Skeletal muscle tissue (tissue), 4 donors: Measurements from ENCODE around the gene FGD2. TPM values are rescaled to one million over a fixed set of nuclear protein-coding genes. Genes with fewer than 3 reads are reported as not detected.
A peak's percentile ranks its signal among the peaks of the same experiment; 100 is the strongest.

Source experiments
- H3K27ac ChIP-seq: one replicate; pipeline ENCODE4 v1.7.0; 2013; ENCODE audit warnings: mild to moderate bottlenecking, low read depth, low read length, inconsistent platforms
- H3K27me3 ChIP-seq, 3 donors: one replicate each; pipeline ENCODE4 v1.7.0; 2013; ENCODE audit warnings: low read length in 3 of 3; ENCODE audit not compliant: control insufficient read depth in 3 of 3, insufficient read depth in 3 of 3
- H3K36me3 ChIP-seq, 3 donors: one replicate each; pipeline ENCODE4 v1.7.0; 2013; ENCODE audit warnings: low read length in 3 of 3; ENCODE audit not compliant: control insufficient read depth in 3 of 3, insufficient read depth in 3 of 3
- H3K4me1 ChIP-seq, 3 donors: one replicate each; pipeline ENCODE4 v1.7.0; 2013; ENCODE audit warnings: low read length in 3 of 3, mild to moderate bottlenecking in 3 of 3; ENCODE audit not compliant: control insufficient read depth in 3 of 3, insufficient read depth in 3 of 3
- H3K4me3 ChIP-seq, 3 donors: one replicate each; pipeline ENCODE4 v1.7.0; 2013; ENCODE audit warnings: low read length in 3 of 3
- H3K9ac ChIP-seq, 3 donors: one replicate each; pipeline ENCODE4 v1.7.0; 2013; ENCODE audit warnings: low read length in 3 of 3, mild to moderate bottlenecking in 3 of 3, moderate library complexity in 2 of 3, low read depth in 1 of 3
- H3K9me3 ChIP-seq, 3 donors: one replicate each; pipeline ENCODE4 v1.7.0; 2013; ENCODE audit warnings: low read length in 3 of 3; ENCODE audit not compliant: control insufficient read depth in 3 of 3
- total RNA-seq: library from RNA; depleted of rRNA; stranded (reverse); fragments of >200 nt; gene quantifications from one replicate; pipeline ENCODE4 v1.2.3, GENCODE V29; 2014
- donor health status: Osteomylitis.

Gene FGD2
- total RNA-seq, 1 donor from 2014 or later, result 7.3 TPM

- H3K36me3 ChIP-seq, result peaks cover 9 to 17% (median 12%) of the 10 kb centered on the region in 3 donors
- H3K4me1 ChIP-seq, result peaks cover 7 to 21% (median 9%) of the 10 kb centered on the region in 3 donors
- no peaks in the 10 kb centered on the region for H3K27me3 ChIP-seq
- no peaks in the 10 kb centered on the region for H3K9me3 ChIP-seq
- no peak overlapping the region for H3K27ac ChIP-seq
- H3K9ac ChIP-seq, result no peak overlapping the region
- no peak overlapping the region for H3K4me3 ChIP-seq
Observed at GRCh38 chr6:36963451-36964290, 41.8 kb upstream of the FGD2 start.

- Histone ChIP-seq H3K27ac (no peak overlapping the region), H3K27me3 (no peaks in the 10 kb centered on the region), H3K9ac (no peak overlapping the region), H3K4me1 (peaks cover 7 to 24% (median 9%) of the 10 kb centered on the region in 3 donors), H3K9me3 (no peaks in the 10 kb centered on the region), H3K36me3 (peaks cover 16 to 23% (median 19%) of the 10 kb centered on the region in 3 donors), H3K4me3 (no peak overlapping the region)
Observed at GRCh38 chr6:36964349-36964748, 41.1 kb upstream of the FGD2 start.

DNA sequence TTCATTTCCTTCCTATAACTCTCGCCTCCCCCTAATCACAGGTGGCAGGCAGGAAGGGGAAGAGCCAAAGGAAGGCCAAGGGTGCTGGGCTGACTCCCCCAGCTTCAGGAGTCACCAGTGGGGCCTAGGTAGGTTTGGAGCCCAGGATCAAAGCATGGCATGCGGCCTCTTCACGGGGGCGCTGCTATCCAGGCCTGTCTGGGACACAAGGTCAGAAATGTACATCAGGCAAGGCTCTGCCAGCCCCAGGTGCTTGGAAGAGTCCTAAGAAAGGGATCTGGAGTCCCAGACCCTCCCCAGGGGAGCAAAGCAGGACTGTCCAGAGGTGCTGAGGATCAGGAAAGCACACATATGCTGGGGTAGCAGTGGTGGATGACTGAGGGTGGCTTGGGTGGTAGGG is 40.5 kb upstream of the FGD2 start:
- Histone ChIP-seq H3K9ac (no peak overlapping the region), H3K9me3 (no peaks in the 10 kb centered on the region), H3K36me3 (peaks cover 22 to 29% (median 25%) of the 10 kb centered on the region in 3 donors), H3K27ac (no peak overlapping the region), H3K4me3 (no peak overlapping the region), H3K4me1 (peaks cover 7 to 28% (median 9%) of the 10 kb centered on the region in 3 donors), H3K27me3 (no peaks in the 10 kb centered on the region)

DNA sequence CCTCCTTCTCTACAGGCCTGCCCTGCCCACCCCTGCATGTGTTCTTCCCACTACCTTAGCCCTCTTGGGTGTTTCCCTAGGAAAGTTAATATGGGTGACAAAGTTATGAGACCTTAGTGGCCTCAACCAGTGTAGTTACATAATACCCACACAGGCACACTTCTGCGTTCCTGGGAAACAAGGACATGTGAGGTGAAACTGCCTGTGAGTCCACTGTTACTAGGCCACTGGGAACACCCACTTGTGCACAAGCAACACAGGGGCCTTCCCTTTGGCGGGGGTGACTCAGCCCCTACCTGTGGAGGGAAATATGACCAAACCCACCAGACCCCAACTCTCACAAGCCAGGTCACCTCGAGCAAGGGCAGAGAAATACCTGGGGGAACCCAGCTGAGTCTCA is 38.2 kb upstream of the FGD2 start:
- H3K4me1 ChIP-seq, result peaks cover 7 to 30% (median 9%) of the 10 kb centered on the region in 3 donors
- no peak overlapping the region for H3K4me3 ChIP-seq
- no peaks in the 10 kb centered on the region for H3K27me3 ChIP-seq
- no peak overlapping the region for H3K27ac ChIP-seq
- peaks cover 45 to 53% (median 46%) of the 10 kb centered on the region in 3 donors for H3K36me3 ChIP-seq
- H3K9ac ChIP-seq, result peak overlapping the region in 2 of 3 donors; percentile 57 to 66
- no peaks in the 10 kb centered on the region for H3K9me3 ChIP-seq

DNA sequence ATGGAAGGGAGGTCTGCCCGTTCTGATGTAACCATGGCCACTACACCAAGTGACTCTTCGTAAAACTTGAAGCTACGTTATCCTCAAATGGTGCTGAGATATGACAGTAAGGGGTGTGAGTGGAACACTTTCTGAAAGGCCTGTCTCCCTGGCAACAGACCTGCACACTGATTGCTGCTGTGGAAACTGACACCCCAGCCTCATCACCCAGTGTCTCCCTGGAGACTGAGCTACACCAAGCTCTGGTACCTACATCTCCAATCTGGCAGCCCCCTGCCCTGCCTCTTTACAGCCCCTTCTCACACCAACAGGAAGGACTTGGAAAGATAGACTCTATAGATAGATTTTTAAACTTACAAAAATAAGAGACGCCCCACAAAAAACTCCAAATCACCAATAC is 37.7 kb upstream of the FGD2 start:
- Histone ChIP-seq H3K4me3 (no peak overlapping the region), H3K27me3 (no peaks in the 10 kb centered on the region), H3K36me3 (peaks cover 50 to 57% (median 51%) of the 10 kb centered on the region in 3 donors), H3K4me1 (peaks cover 7 to 30% (median 9%) of the 10 kb centered on the region in 3 donors), H3K9ac (peak overlapping the region in 2 of 3 donors; percentile 12 to 57), H3K9me3 (no peaks in the 10 kb centered on the region), H3K27ac (no peak overlapping the region)

DNA sequence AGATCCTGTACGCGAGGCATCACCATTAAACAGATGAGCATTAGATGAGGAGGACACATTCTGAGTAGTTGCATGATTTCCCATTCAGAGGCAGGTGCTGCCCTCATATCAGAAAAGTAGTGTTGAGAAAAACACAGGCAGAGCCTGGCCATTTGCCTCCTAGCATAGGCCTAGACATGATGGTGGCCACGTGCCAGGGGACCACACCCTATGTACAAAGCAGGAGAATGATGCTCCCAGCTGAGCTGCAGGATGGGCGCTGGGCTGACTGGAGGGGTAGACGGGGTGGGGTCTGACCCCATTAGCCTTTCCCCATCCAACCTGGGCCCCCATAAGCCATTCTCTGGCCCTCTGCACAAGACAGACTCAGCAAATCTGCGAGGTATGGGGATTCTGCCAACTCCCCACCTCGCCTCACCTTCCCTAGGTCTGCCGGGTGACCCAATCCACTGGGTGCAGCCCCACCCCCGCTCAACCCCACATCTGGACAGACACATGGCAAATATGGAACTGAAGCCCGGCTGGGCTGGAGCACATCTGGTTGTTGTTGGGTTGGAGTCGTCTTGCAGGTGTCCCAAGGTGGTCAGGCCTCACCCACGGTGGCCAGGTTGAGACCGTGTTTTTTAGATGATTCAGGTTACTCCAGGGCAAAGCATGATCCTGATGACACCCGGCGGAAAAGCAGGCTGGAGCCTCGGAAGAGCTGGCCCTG is 37.0 kb upstream of the FGD2 start:
- H3K9me3 ChIP-seq, result no peaks in the 10 kb centered on the region
- H3K27ac ChIP-seq, result no peak overlapping the region
- peaks cover 7 to 29% (median 7%) of the 10 kb centered on the region in 3 donors for H3K4me1 ChIP-seq
- H3K36me3 ChIP-seq, result peaks cover 56 to 63% (median 58%) of the 10 kb centered on the region in 3 donors
- H3K4me3 ChIP-seq, result no peak overlapping the region
- no peaks in the 10 kb centered on the region for H3K27me3 ChIP-seq
- H3K9ac ChIP-seq, result peak overlapping the region in 1 of 3 donors; percentile 25

- Histone ChIP-seq H3K36me3 (peaks cover 64 to 72% (median 64%) of the 10 kb centered on the region in 3 donors), H3K4me1 (peaks cover 4 to 26% (median 9%) of the 10 kb centered on the region in 3 donors), H3K27ac (no peak overlapping the region), H3K9ac (no peak overlapping the region), H3K9me3 (no peaks in the 10 kb centered on the region), H3K4me3 (no peak overlapping the region), H3K27me3 (no peaks in the 10 kb centered on the region)
Observed at GRCh38 chr6:36969240-36969691, 36.2 kb upstream of the FGD2 start.

DNA sequence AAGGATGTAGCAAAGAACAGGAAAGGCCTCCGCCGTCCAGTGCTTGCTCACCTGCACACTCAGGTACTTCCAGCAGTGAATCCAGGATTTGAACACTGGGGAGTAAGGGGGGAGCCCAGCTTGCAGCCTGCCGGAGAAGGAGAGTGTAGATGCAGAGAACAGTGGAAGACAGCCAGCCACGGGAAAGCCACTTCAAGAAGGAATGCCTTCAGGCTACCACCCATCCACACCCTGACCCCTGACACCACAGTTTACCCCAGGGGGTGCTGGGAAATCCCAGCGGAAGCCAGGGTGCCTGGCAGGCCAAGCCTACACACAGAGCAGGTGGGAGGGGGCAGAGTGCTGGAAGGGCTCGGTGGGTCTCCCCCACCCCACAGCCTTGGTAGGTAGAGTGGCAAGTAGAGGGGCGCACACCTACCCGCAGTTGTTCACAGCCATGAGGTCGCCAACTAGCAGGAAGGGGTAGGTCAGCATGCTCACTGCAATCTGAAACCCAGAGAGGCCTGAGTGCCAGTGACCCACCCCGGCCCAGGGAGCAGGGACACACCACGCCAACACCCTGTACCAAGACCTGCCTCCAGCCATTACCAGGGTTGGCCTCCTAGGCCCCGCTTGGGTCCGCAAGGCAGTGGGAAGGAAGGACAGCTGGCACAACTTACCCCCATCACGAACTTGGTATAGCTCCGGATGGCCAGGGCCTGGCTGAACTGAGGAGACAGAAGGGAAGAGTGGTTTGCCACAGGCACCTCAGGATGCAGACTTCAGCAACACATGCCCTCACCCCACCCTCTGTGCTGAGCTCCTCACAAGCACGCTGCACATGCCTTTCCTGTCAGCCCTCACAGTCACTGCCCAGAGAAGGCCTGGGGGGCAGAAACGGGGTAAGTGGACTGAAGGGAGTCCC is 35.2 kb upstream of the FGD2 start:
- H3K27ac ChIP-seq, result no peak overlapping the region
- H3K4me1 ChIP-seq, result peaks cover 4 to 26% (median 9%) of the 10 kb centered on the region in 3 donors
- no peaks in the 10 kb centered on the region for H3K27me3 ChIP-seq
- H3K4me3 ChIP-seq, result no peak overlapping the region
- H3K36me3 ChIP-seq, result peaks cover 74 to 81% (median 74%) of the 10 kb centered on the region in 3 donors
- H3K9me3 ChIP-seq, result no peaks in the 10 kb centered on the region
- no peak overlapping the region for H3K9ac ChIP-seq
